PC-9 (cell line): Measurements from ENCODE around the gene SYNE1. TPM values are rescaled to one million over a fixed set of nuclear protein-coding genes. Genes with fewer than 3 reads are reported as not detected.
"Not testable (repeated sequence)": the region's sequence is repeated elsewhere in the genome, so short reads cannot be mapped to it uniquely, and the experiment has no call there.

Experiments
- BruUV-seq: library from RNA; stranded (reverse); fragments of 400-500 nt; replicated peaks from 2 replicates; lab custom pipeline; 2021; lab: Mats Ljungman, UMichigan
- CTCF ChIA-PET: fragments of 300-600 bp; sonication (Branson Sonifier 250); formaldehyde crosslinking; loops from one replicate; lab custom pipeline; 2022; ENCODE audit warnings: antibody characterized with exemption; lab: Charles Lee
- POLR2A ChIA-PET: fragments of 300-600 bp; sonication (Branson Sonifier 250); formaldehyde crosslinking; loops from one replicate; lab custom pipeline; 2022; ENCODE audit warnings: antibody characterized with exemption; ENCODE audit not compliant: unreplicated experiment; lab: Charles Lee
- DNase-seq, 2 experiments: peaks; one replicate each; pipeline versions ENCODE4 v3.0.0 to v3.0.0-alpha.2; 2015 to 2022; ENCODE audit warnings: mixed read lengths in 1 of 2
- H2AFZ ChIP-seq: fragments of 200-600 bp; sonication (generic); 2 replicates; pipeline ENCODE4 v1.8.1; 2017; ENCODE audit warnings: antibody characterized with exemption
- H3F3A ChIP-seq: fragments of 200-600 bp; sonication (generic); 2 replicates; pipeline ENCODE4 v1.8.1; 2017; ENCODE audit warnings: antibody characterized with exemption, mild to moderate bottlenecking, low read depth; ENCODE audit not compliant: insufficient read depth
- H3K27ac ChIP-seq: fragments of 200-600 bp; sonication (generic); 2 replicates; pipeline ENCODE4 v1.6.1; 2016; ENCODE audit warnings: mixed run types
- H3K27me3 ChIP-seq: fragments of 200-600 bp; sonication (generic); 2 replicates; pipeline ENCODE4 v1.6.1; 2016; ENCODE audit warnings: low read depth, mixed run types; ENCODE audit not compliant: insufficient read depth
- H3K36me3 ChIP-seq: fragments of 200-600 bp; sonication (generic); 2 replicates; pipeline ENCODE4 v1.6.1; 2016; ENCODE audit warnings: low read depth, mixed run types
- H3K4me1 ChIP-seq: fragments of 200-600 bp; sonication (generic); replicated peaks from 2 replicates; pipeline ENCODE4 v1.6.1; 2016; ENCODE audit warnings: mixed run types; ENCODE audit not compliant: insufficient read depth
- H3K4me2 ChIP-seq: fragments of 200-600 bp; sonication (generic); 2 replicates; pipeline ENCODE4 v1.6.1; 2017; ENCODE audit warnings: mixed run types
- H3K4me3 ChIP-seq: fragments of 200-600 bp; sonication (generic); 2 replicates; pipeline ENCODE4 v1.6.1; 2016; ENCODE audit warnings: mixed run types
- H3K79me2 ChIP-seq: fragments of 200-600 bp; sonication (generic); 2 replicates; pipeline ENCODE4 v1.6.1; 2017; ENCODE audit warnings: low read depth, mixed run types
- H3K9me2 ChIP-seq: fragments of 200-600 bp; sonication (generic); 2 replicates; pipeline ENCODE4 v1.8.1; 2017; ENCODE audit warnings: mild to moderate bottlenecking; ENCODE audit not compliant: insufficient read depth
- H3K9me3 ChIP-seq: fragments of 200-600 bp; sonication (generic); 2 replicates; pipeline ENCODE4 v1.8.1; 2016; ENCODE audit warnings: low read depth; ENCODE audit not compliant: insufficient read depth
- H4K20me1 ChIP-seq: fragments of 200-600 bp; sonication (generic); 2 replicates; pipeline ENCODE4 v1.8.1; 2017; ENCODE audit not compliant: insufficient read depth
- EZH2 ChIP-seq: fragments of 200-600 bp; sonication (generic); IDR thresholded peaks from 2 replicates; pipeline ENCODE4 v1.8.0; 2017; ENCODE audit warnings: antibody characterized with exemption, low read depth
- intact Hi-C: fragments of 100-400 bp; cut with micrococcal nuclease; formaldehyde crosslinking; loops from one replicate; pipeline ENCODE4 v1.10.0; 2022; ENCODE audit not compliant: unreplicated experiment
- total RNA-seq: library from RNA; stranded (reverse); gene quantifications from 2 replicates; pipeline ENCODE4 v1.2.3, GENCODE V29; 2021
- TF ChIP-seq, protein P1 (sequence below): fragments of 200-600 bp; sonication (generic); conservative IDR thresholded peaks from 2 replicates; pipeline ENCODE4 v1.6.1; 2017; ENCODE audit warnings: mixed run types, antibody characterized with exemption, mild to moderate bottlenecking, moderate library complexity

SYNE1 gene
- total RNA-seq, 1 experiment from 2014 or later = 13.4 TPM

DNA sequence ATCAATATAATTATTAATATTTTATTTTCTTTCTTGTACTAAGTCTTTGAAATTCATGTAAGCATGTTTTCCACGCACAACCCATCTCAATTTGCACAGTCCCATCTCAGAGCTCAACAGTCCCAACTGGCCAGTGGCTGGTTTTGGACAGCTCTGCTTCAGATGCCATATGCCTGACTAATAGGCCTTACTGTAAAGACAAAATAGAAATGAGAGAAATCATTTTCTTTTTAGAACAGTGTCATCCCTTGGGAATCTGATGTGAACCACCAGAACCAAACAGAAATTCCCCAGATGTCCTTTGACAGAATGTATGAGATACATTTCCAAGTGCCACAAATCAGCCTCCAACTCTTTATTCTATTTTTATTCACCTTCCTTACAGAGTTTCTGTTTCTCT lies 490.8 kb downstream of the SYNE1 start:
- Histone ChIP-seq H3K9me3 (no peaks in the 10 kb centered on the region), H3K36me3 (no peaks in the 10 kb centered on the region), H3F3A (no peaks in the 10 kb centered on the region), H2AFZ (no peak overlapping the region), H3K9me2 (no peaks in the 10 kb centered on the region), H3K4me1 (no peaks in the 10 kb centered on the region), H4K20me1 (no peaks in the 10 kb centered on the region), H3K4me3 (no peak overlapping the region), H3K79me2 (no peaks in the 10 kb centered on the region), H3K27ac (no peak overlapping the region), H3K27me3 (no peaks in the 10 kb centered on the region), H3K4me2 (no peak overlapping the region)
- intact Hi-C loops = no loop called here
- TF ChIP-seq EZH2 = no peak
- TF ChIP-seq, protein P1, sequence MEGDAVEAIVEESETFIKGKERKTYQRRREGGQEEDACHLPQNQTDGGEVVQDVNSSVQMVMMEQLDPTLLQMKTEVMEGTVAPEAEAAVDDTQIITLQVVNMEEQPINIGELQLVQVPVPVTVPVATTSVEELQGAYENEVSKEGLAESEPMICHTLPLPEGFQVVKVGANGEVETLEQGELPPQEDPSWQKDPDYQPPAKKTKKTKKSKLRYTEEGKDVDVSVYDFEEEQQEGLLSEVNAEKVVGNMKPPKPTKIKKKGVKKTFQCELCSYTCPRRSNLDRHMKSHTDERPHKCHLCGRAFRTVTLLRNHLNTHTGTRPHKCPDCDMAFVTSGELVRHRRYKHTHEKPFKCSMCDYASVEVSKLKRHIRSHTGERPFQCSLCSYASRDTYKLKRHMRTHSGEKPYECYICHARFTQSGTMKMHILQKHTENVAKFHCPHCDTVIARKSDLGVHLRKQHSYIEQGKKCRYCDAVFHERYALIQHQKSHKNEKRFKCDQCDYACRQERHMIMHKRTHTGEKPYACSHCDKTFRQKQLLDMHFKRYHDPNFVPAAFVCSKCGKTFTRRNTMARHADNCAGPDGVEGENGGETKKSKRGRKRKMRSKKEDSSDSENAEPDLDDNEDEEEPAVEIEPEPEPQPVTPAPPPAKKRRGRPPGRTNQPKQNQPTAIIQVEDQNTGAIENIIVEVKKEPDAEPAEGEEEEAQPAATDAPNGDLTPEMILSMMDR = no peak
- DNase-seq = no peak
- no TSS peak for BruUV-seq
- POLR2A ChIA-PET = interaction anchor here (0.7 kb wide), 1 partner anchor 337 kb away, joined by 9 read pairs; no protein-coding TSS in a partner anchor
- CTCF ChIA-PET = no interaction called here

DNA sequence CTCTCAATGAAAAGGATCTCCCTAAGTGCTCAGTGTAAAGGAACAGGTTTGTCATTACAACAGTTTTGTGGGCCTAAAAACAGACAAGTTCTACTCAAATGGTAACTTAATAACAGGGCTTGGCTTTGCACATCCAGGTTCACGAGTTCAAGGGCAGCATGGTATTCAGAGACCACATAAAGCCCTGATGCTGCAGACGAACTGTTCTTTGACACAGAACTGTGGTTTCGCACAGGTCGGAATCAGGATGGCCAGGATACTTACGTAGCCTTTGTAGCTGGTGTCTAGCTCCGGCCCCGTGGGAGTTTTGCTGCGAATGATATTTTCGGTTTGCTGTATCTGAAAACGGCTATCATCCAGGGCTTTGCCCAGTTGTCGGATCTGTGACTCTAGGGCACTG lies 493.8 kb downstream of the SYNE1 start:
- H3K4me2 ChIP-seq = no peak overlapping the region
- BruUV-seq = no TSS peak
- H3F3A ChIP-seq = no peaks in the 10 kb centered on the region
- POLR2A ChIA-PET = no interaction called here
- no peak overlapping the region for H2AFZ ChIP-seq
- no peaks in the 10 kb centered on the region for H3K4me1 ChIP-seq
- H3K36me3 ChIP-seq = no peaks in the 10 kb centered on the region
- no peaks in the 10 kb centered on the region for H3K9me3 ChIP-seq
- CTCF ChIA-PET = interaction anchor here (0.6 kb wide), 1 partner anchor 634 kb away, joined by 3 read pairs; no protein-coding TSS in a partner anchor
- H4K20me1 ChIP-seq = no peaks in the 10 kb centered on the region
- intact Hi-C loops = no loop called here
- DNase-seq = no peak
- H3K4me3 ChIP-seq = no peak overlapping the region
- no peak overlapping the region for H3K27ac ChIP-seq
- H3K9me2 ChIP-seq = no peaks in the 10 kb centered on the region
- TF ChIP-seq EZH2 = no peak
- TF ChIP-seq, protein P1 = no peak
- H3K79me2 ChIP-seq = no peaks in the 10 kb centered on the region
- H3K27me3 ChIP-seq = no peaks in the 10 kb centered on the region

DNA sequence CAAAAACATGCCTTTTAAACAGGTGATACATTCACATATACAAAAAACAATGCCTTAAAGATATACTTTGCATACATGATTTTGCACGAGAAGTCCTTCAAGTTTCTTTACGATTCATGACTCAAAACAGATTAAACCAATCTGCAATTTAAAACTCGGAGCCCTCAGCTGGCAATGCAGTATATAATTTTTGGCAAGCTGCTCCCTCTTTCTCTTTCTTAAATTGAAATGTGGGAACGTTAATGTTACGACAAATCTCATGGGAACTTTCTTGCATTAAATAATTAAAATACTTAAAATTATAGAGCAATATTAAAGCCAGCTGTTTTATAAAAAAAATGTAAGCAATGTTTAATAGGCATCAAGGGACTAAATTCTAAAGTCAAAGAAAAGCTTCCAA lies 495.1 kb downstream of the SYNE1 start:
- CTCF ChIA-PET = no interaction called here
- H3K4me2 ChIP-seq = no peak overlapping the region

DNA sequence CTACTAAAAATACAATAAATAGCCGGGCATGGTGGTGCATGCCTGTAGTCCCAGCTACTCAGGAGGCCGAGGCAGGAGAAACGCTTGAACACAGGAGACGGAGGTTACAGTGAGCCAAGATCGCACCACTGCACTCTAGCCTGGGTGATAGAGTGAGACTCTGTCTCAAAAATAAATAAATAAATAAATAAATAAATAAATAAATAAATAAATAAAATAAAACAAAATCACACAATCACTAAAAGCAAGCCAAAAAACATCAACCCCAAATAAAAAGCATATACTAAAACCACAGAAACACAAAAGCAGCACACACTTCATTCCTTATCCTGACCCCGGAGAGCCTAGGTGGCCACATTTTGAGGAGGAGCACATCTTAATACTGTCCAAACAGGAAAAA lies 498.8 kb downstream of the SYNE1 start:
- H3K4me2 ChIP-seq, CTCF ChIA-PET: not testable (repeated sequence)

More for the DNA sequence above, 495.1 kb downstream of the SYNE1 start:
- Histone ChIP-seq H3K79me2 (no peaks in the 10 kb centered on the region), H3K9me3 (no peaks in the 10 kb centered on the region), H3K9me2 (no peaks in the 10 kb centered on the region), H3K4me3 (no peak overlapping the region), H3F3A (peaks cover 3% of the 10 kb centered on the region; the same call in 1 of the 2 replicates), H2AFZ (no peak overlapping the region), H3K27me3 (no peaks in the 10 kb centered on the region), H3K4me1 (no peaks in the 10 kb centered on the region), H3K36me3 (no peaks in the 10 kb centered on the region), H4K20me1 (no peaks in the 10 kb centered on the region), H3K27ac (no peak overlapping the region)
- intact Hi-C loops = no loop called here
- BruUV-seq = no TSS peak
- POLR2A ChIA-PET = no interaction called here
- no peak for DNase-seq
- TF ChIP-seq, protein P1 = no peak
- TF ChIP-seq EZH2 = no peak

More for the DNA sequence above, 498.8 kb downstream of the SYNE1 start:
- H3K27ac ChIP-seq, H2AFZ ChIP-seq, intact Hi-C loops, H3K27me3 ChIP-seq, H3K79me2 ChIP-seq, H3K4me3 ChIP-seq, H3K36me3 ChIP-seq, H4K20me1 ChIP-seq, DNase-seq, POLR2A ChIA-PET, BruUV-seq, H3K9me2 ChIP-seq, H3K9me3 ChIP-seq: not testable (repeated sequence)
- Histone ChIP-seq H3K4me1 (peaks cover 17% of the 10 kb centered on the region), H3F3A (peaks cover 18% of the 10 kb centered on the region; the same call in 1 of the 2 replicates)
